Activated T-cell treated with anti-CD3 and anti-CD28 coated beads, Interleukin-2, amount 50 U/mL, for 24 hours (primary cell): ENCODE measurements around the gene CDH10.

Experiments used
- DNase-seq: peaks from one replicate; pipeline ENCODE4 v3.0.0-alpha.2; 2020
- H3K27ac Mint-ChIP-seq: 2 replicates; pipeline ENCODE4 v1.8.0; 2020; ENCODE audit warnings: mild to moderate bottlenecking, mixed read lengths
- H3K27me3 Mint-ChIP-seq: 2 replicates; pipeline ENCODE4 v1.8.0; 2020; ENCODE audit warnings: mixed read lengths
- H3K36me3 Mint-ChIP-seq: 2 replicates; pipeline ENCODE4 v1.8.0; 2020; ENCODE audit warnings: low read depth, mixed read lengths
- H3K4me1 Mint-ChIP-seq: 2 replicates; pipeline ENCODE4 v1.8.0; 2020; ENCODE audit warnings: low read depth, mixed read lengths
- H3K4me3 Mint-ChIP-seq: 2 replicates; pipeline ENCODE4 v1.8.0; 2020; ENCODE audit warnings: mild to moderate bottlenecking, moderate library complexity, mixed read lengths
- H3K9me3 Mint-ChIP-seq: 2 replicates; pipeline ENCODE4 v1.8.0; 2020; ENCODE audit warnings: mixed read lengths

CDH10 gene

DNA sequence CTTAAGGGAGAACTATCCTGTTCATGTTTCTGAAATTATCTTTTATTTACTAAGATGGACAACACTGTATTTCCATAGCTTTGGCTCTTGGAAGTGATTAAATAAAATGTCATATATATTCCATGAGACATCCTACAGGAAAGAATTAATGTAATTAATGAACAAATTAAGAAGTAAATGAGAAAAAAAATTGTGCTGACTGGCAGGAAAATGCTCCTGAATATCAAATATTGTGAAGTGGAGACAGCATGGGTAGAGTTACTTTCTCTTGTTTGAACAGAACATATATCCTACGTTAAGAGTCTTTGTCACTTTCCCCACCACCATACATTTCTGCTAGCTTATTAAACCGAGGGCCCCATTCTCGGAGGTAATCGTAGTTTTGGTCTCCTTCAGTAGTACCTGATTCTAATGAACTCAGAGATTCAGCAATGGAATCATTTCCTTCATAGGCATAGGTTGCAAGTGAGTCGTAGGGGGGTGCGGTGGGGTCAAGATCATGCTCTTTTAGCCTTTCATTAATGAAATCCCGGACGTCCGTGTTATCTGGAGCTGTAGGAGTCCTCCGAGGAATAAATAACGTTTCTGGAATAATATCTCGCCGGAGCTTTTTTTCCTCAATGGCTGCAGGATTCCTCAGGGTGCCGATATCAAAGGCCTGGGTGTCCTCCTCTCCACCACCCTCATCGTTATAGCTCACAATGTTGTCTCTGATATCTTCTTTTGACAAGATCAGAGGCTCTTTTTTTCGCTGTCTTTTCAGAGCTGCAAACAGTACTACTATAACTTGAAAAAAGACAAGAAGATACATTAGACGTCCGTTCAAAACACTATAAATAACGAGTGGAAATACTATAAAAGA lies 157.2 kb downstream of the CDH10 start:
- no peak overlapping the region for H3K4me3 Mint-ChIP-seq
- H3K27ac Mint-ChIP-seq, result no peak overlapping the region
- H3K9me3 Mint-ChIP-seq, result peaks cover 17% of the 10 kb centered on the region
- no peaks in the 10 kb centered on the region for H3K4me1 Mint-ChIP-seq
- H3K36me3 Mint-ChIP-seq, result no peaks in the 10 kb centered on the region
- H3K27me3 Mint-ChIP-seq, result no peaks in the 10 kb centered on the region
- no peak for DNase-seq

DNA sequence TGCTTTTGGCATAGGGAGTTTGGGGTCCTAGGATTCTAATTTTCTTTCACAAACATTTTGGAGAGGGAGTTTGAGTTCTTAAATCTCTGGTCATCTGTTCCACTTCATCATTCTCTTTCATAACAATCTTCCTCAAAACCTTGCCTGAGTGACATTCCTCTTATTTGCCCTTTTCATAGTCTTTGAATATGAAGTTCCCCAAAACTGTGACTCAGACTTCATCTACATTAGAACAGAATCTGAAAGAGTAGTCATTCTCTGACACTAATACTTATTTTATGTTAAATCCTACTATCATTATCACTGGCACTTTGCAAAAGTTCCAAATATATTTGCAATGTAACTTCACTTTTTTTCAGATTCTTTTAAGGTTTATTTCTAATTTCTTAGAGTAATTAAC lies 163.8 kb downstream of the CDH10 start:
- no peaks in the 10 kb centered on the region for H3K27me3 Mint-ChIP-seq

DNA sequence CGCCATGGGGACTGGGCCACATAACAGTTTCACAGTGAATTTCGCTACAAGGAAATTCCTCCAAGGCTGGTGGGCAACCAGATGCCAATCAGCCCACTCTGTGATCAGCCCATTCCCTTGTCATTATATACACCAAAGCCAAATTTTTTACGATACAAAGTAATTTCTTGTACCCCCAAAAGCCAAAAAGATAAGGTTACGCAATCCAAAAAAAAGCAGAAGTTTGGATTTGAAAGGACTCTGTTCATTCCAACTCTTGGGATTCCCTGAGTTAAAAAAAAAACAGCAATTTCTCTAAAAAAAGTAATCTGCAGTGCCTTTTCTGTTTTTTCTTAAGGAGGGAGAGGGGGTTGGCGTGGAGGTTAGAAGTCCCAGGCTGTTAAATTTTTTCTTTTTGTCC lies 166.8 kb downstream of the CDH10 start:
- no peak overlapping the region for H3K4me3 Mint-ChIP-seq
- H3K27ac Mint-ChIP-seq, result no peak overlapping the region
- H3K4me1 Mint-ChIP-seq, result no peaks in the 10 kb centered on the region
- H3K9me3 Mint-ChIP-seq, result peaks cover 6% of the 10 kb centered on the region
- H3K36me3 Mint-ChIP-seq, result no peaks in the 10 kb centered on the region
- DNase-seq, result no peak
- H3K27me3 Mint-ChIP-seq, result no peaks in the 10 kb centered on the region

More for the DNA sequence above, 163.8 kb downstream of the CDH10 start:
- DNase-seq, result no peak
- Mint-ChIP-seq H3K27ac (no peak overlapping the region), H3K36me3 (no peaks in the 10 kb centered on the region), H3K4me1 (no peaks in the 10 kb centered on the region), H3K4me3 (no peak overlapping the region), H3K9me3 (peaks cover 4% of the 10 kb centered on the region)

DNA sequence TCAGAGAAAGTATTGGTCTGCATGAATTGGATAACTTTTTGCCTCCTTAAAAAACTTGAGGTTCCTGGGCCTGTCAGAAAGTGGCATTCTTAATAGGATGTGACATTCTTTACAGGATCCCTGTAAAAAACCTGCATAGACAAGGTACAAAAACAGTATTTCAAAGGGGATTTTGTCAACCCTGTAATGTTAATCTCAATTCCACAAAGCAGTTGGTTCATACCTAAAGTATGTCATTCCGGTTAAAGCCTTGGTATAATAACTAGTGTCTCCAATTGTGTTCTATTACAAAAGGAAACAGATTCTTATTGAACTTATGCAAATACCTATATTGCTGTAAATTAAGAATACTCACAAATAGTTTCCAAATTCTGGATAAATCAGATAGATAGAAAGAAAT lies 169.7 kb downstream of the CDH10 start:
- Mint-ChIP-seq H3K4me3 (no peak overlapping the region), H3K4me1 (no peaks in the 10 kb centered on the region), H3K36me3 (no peaks in the 10 kb centered on the region), H3K9me3 (peaks cover 6% of the 10 kb centered on the region), H3K27ac (no peak overlapping the region), H3K27me3 (no peaks in the 10 kb centered on the region)
- DNase-seq, result no peak

DNA sequence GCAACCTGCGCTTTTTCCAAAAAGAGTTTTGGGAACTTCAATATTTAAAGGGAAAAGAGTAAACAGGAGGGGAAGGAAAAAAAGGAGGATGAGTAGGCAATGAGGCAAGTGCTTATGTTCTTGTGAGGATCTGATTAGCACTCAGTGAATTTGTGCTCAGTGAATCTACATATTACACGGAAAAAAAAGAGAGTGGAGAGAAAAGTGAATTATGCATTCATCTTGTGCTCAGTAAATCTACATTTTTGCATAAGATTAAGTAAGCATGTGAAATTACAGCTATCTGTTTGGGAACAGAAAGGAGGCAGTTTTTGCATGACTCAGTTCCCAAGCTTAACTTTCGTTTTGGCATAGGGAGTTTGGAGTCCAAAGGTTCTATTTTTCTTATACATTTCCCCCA lies 170.1 kb downstream of the CDH10 start:
- no peaks in the 10 kb centered on the region for H3K27me3 Mint-ChIP-seq
- no peak for DNase-seq
- peaks cover 6% of the 10 kb centered on the region for H3K9me3 Mint-ChIP-seq
- H3K36me3 Mint-ChIP-seq, result no peaks in the 10 kb centered on the region
- H3K4me3 Mint-ChIP-seq, result no peak overlapping the region
- H3K27ac Mint-ChIP-seq, result no peak overlapping the region
- no peaks in the 10 kb centered on the region for H3K4me1 Mint-ChIP-seq

DNA sequence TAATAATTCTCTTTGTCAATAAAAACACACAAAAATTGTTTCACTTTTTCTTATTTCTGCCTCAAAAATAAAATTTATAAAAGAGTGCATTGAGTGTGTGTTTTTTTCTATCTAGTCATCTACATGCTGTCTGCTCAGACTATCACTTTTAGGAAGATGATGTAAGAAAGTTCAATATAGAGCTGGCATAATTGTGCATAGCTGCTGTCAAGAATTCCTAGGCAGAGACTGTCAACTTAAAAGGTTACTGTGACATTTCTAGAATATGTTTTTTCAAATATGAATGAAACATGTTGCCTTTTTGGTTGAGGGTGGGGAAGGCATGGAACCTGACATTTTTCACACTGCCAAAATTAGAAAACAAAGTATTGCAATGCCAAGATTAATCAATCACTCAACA lies 172.3 kb downstream of the CDH10 start:
- no peaks in the 10 kb centered on the region for H3K27me3 Mint-ChIP-seq
- H3K36me3 Mint-ChIP-seq, result no peaks in the 10 kb centered on the region
- no peak overlapping the region for H3K4me3 Mint-ChIP-seq

DNA sequence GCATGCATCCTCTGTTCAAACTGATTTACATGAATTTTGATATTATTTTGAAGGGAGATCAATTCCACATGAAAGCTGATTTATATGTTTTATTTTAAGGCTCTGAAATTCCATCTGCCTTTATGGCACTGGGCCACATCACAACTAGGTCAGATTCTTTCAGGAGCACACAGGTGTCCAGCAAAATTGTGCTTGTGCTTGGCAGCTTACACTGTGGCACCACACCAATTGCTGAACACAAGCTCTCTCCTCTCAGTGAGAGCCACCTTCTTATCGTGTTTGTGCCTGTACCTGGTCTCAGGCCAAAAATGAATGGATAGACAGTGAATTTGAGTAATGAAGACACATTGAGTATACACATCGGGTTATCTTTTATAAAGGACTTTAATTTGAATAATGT lies 200.4 kb downstream of the CDH10 start:
- H3K9me3 Mint-ChIP-seq, result peaks cover 21% of the 10 kb centered on the region
- no peak for DNase-seq
- no peaks in the 10 kb centered on the region for H3K27me3 Mint-ChIP-seq
- no peaks in the 10 kb centered on the region for H3K4me1 Mint-ChIP-seq
- H3K27ac Mint-ChIP-seq, result no peak overlapping the region
- H3K4me3 Mint-ChIP-seq, result no peak overlapping the region
- H3K36me3 Mint-ChIP-seq, result no peaks in the 10 kb centered on the region

More for the DNA sequence above, 172.3 kb downstream of the CDH10 start:
- no peak for DNase-seq
- no peaks in the 10 kb centered on the region for H3K4me1 Mint-ChIP-seq
- H3K9me3 Mint-ChIP-seq, result peaks cover 6% of the 10 kb centered on the region
- no peak overlapping the region for H3K27ac Mint-ChIP-seq

DNA sequence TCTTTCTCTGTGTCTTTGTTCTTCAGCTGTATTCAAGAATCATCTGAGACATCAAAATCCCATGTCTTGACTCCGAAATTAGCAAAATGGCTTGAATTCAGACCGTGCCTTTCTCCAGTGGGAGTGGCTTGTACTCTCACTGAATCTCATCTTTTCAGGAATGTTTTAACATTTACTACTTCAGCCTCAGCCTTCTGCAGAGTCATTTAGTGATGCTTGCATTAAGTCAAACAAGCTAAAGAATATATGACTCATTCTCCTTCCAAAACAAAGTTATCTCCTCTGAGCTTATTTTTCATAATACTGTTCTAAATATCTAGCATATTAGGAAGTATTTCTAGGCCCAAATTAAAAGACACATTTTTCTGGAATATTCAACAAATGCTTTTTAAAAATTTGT lies 205.3 kb downstream of the CDH10 start:
- peaks cover 27% of the 10 kb centered on the region for H3K9me3 Mint-ChIP-seq
- DNase-seq, result no peak

More for the DNA sequence above, 205.3 kb downstream of the CDH10 start:
- Mint-ChIP-seq H3K4me3 (no peak overlapping the region), H3K4me1 (no peaks in the 10 kb centered on the region), H3K36me3 (no peaks in the 10 kb centered on the region), H3K27ac (no peak overlapping the region), H3K27me3 (no peaks in the 10 kb centered on the region)
